ENCODE measurements around the gene RBMS3. TPM values are rescaled to one million over a fixed set of nuclear protein-coding genes. Genes with fewer than 3 reads are reported as not detected.
"Not testable (repeated sequence)": the region's sequence is repeated elsewhere in the genome, so short reads cannot be mapped to it uniquely, and the experiment has no call there.

Gene RBMS3
- total RNA-seq, 2 experiments from 2014 or later, result 0.15 to 3.0 TPM

GRCh38 chr3:29502771-29503170 is 221.9 kb downstream of the RBMS3 start:
- H3K4me1 Mint-ChIP-seq, result no peaks in the 10 kb centered on the region
- H3K9me3 Mint-ChIP-seq (ENCODE audit: low read depth), result peaks cover 1% of the 10 kb centered on the region
- no peaks in the 10 kb centered on the region for H3K27me3 Mint-ChIP-seq
- H3K27ac Mint-ChIP-seq, result no peak overlapping the region
- no peaks in the 10 kb centered on the region for H3K36me3 Mint-ChIP-seq
- H3K4me3 Mint-ChIP-seq, result no peak overlapping the region
- CTCF ChIA-PET, result no interaction called here
- DNase-seq, result no peak
- no peak for ATAC-seq

- CTCF ChIA-PET, result no interaction called here
- ATAC-seq (no peak), DNase-seq (no peak)
- H3K27ac Mint-ChIP-seq, result no peak overlapping the region
- no peaks in the 10 kb centered on the region for H3K36me3 Mint-ChIP-seq
- no peaks in the 10 kb centered on the region for H3K4me1 Mint-ChIP-seq
- no peaks in the 10 kb centered on the region for H3K27me3 Mint-ChIP-seq
- H3K4me3 Mint-ChIP-seq, result no peak overlapping the region
- H3K9me3 Mint-ChIP-seq (ENCODE audit: low read depth), result peaks cover 1% of the 10 kb centered on the region
These were observed 222.4 kb downstream of the RBMS3 start for GRCh38 chr3:29503314-29503713.

- Mint-ChIP-seq H3K27ac (no peak overlapping the region), H3K4me1 (no peaks in the 10 kb centered on the region), H3K27me3 (no peaks in the 10 kb centered on the region), H3K4me3 (no peak overlapping the region), H3K36me3 (no peaks in the 10 kb centered on the region), H3K9me3 (ENCODE audit: low read depth) (peaks cover 1% of the 10 kb centered on the region)
- CTCF ChIA-PET, result no interaction called here
- ATAC-seq (no peak), DNase-seq (no peak)
These were observed 223.1 kb downstream of the RBMS3 start for GRCh38 chr3:29503958-29504357.

GRCh38 chr3:29506502-29506901 is 225.6 kb downstream of the RBMS3 start:
- CTCF ChIA-PET, result no interaction called here
- H3K27me3 Mint-ChIP-seq, result no peaks in the 10 kb centered on the region

GRCh38 chr3:29511701-29512100 is 230.8 kb downstream of the RBMS3 start:
- no peaks in the 10 kb centered on the region for H3K36me3 Mint-ChIP-seq
- peaks cover 1% of the 10 kb centered on the region for H3K9me3 Mint-ChIP-seq (ENCODE audit: low read depth)
- CTCF ChIA-PET, result no interaction called here
- H3K27ac Mint-ChIP-seq, result no peak overlapping the region
- ATAC-seq (no peak), DNase-seq (no peak)
- H3K4me1 Mint-ChIP-seq, result no peaks in the 10 kb centered on the region
- no peaks in the 10 kb centered on the region for H3K27me3 Mint-ChIP-seq
- no peak overlapping the region for H3K4me3 Mint-ChIP-seq

More at GRCh38 chr3:29506502-29506901, 225.6 kb downstream of the RBMS3 start:
- H3K36me3 Mint-ChIP-seq, result no peaks in the 10 kb centered on the region
- H3K9me3 Mint-ChIP-seq (ENCODE audit: low read depth), result no peaks in the 10 kb centered on the region
- H3K27ac Mint-ChIP-seq, result no peak overlapping the region
- DNase-seq (no peak), ATAC-seq (no peak)
- no peaks in the 10 kb centered on the region for H3K4me1 Mint-ChIP-seq
- H3K4me3 Mint-ChIP-seq, result no peak overlapping the region

GRCh38 chr3:29512641-29513040 is 231.8 kb downstream of the RBMS3 start:
- no peak for ATAC-seq
- H3K36me3 Mint-ChIP-seq, result no peaks in the 10 kb centered on the region
- H3K4me3 Mint-ChIP-seq, result no peak overlapping the region
- H3K27ac Mint-ChIP-seq, result no peak overlapping the region
- peaks cover 1% of the 10 kb centered on the region for H3K9me3 Mint-ChIP-seq (ENCODE audit: low read depth)
- no peaks in the 10 kb centered on the region for H3K4me1 Mint-ChIP-seq
- no peaks in the 10 kb centered on the region for H3K27me3 Mint-ChIP-seq
- DNase-seq, result no peak
- CTCF ChIA-PET, result no interaction called here

GRCh38 chr3:29513236-29513635 is 232.4 kb downstream of the RBMS3 start:
- CTCF ChIA-PET, result no interaction called here
- Mint-ChIP-seq H3K9me3 (ENCODE audit: low read depth) (peaks cover 1% of the 10 kb centered on the region), H3K4me3 (no peak overlapping the region), H3K27me3 (no peaks in the 10 kb centered on the region), H3K36me3 (no peaks in the 10 kb centered on the region), H3K27ac (no peak overlapping the region), H3K4me1 (no peaks in the 10 kb centered on the region)
- DNase-seq (no peak), ATAC-seq (no peak)

GRCh38 chr3:29514170-29514569 is 233.3 kb downstream of the RBMS3 start:
- no peaks in the 10 kb centered on the region for H3K27me3 Mint-ChIP-seq
- no peak for ATAC-seq
- H3K36me3 Mint-ChIP-seq, result no peaks in the 10 kb centered on the region

GRCh38 chr3:29514912-29515311 is 234.0 kb downstream of the RBMS3 start:
- no peaks in the 10 kb centered on the region for H3K27me3 Mint-ChIP-seq
- H3K9me3 Mint-ChIP-seq (ENCODE audit: low read depth), result peaks cover 1% of the 10 kb centered on the region
- ATAC-seq, result no peak
- DNase-seq, result no peak
- CTCF ChIA-PET, result no interaction called here
- no peaks in the 10 kb centered on the region for H3K4me1 Mint-ChIP-seq
- no peak overlapping the region for H3K27ac Mint-ChIP-seq
- no peaks in the 10 kb centered on the region for H3K36me3 Mint-ChIP-seq
- no peak overlapping the region for H3K4me3 Mint-ChIP-seq

More at GRCh38 chr3:29514170-29514569, 233.3 kb downstream of the RBMS3 start:
- Mint-ChIP-seq H3K4me1 (no peaks in the 10 kb centered on the region), H3K4me3 (no peak overlapping the region), H3K27ac (no peak overlapping the region), H3K9me3 (ENCODE audit: low read depth) (peaks cover 1% of the 10 kb centered on the region)
- CTCF ChIA-PET, result no interaction called here
- no peak for DNase-seq

- CTCF ChIA-PET, result no interaction called here
- Mint-ChIP-seq H3K9me3 (ENCODE audit: low read depth) (peaks cover 1% of the 10 kb centered on the region), H3K4me3 (no peak overlapping the region), H3K27ac (no peak overlapping the region), H3K36me3 (no peaks in the 10 kb centered on the region), H3K4me1 (no peaks in the 10 kb centered on the region), H3K27me3 (no peaks in the 10 kb centered on the region)
- ATAC-seq (no peak), DNase-seq (no peak)
These were observed 234.6 kb downstream of the RBMS3 start for GRCh38 chr3:29515451-29515850.

GRCh38 chr3:29516164-29516563 is 235.3 kb downstream of the RBMS3 start:
- CTCF ChIA-PET, result no interaction called here

GRCh38 chr3:29520764-29521163 is 239.9 kb downstream of the RBMS3 start:
- Mint-ChIP-seq H3K36me3 (no peaks in the 10 kb centered on the region), H3K27me3 (no peaks in the 10 kb centered on the region), H3K27ac (no peak overlapping the region), H3K4me1 (no peaks in the 10 kb centered on the region), H3K4me3 (no peak overlapping the region), H3K9me3 (ENCODE audit: low read depth) (peaks cover 7% of the 10 kb centered on the region)
- CTCF ChIA-PET, result no interaction called here
- no peak for DNase-seq
- ATAC-seq, result no peak

More at GRCh38 chr3:29516164-29516563, 235.3 kb downstream of the RBMS3 start:
- H3K36me3 Mint-ChIP-seq, result no peaks in the 10 kb centered on the region
- H3K9me3 Mint-ChIP-seq (ENCODE audit: low read depth), result peaks cover 1% of the 10 kb centered on the region
- H3K27ac Mint-ChIP-seq, result no peak overlapping the region
- H3K4me3 Mint-ChIP-seq, result no peak overlapping the region
- no peak for DNase-seq
- H3K27me3 Mint-ChIP-seq, result no peaks in the 10 kb centered on the region
- no peaks in the 10 kb centered on the region for H3K4me1 Mint-ChIP-seq
- no peak for ATAC-seq

GRCh38 chr3:29521293-29521692 is 240.4 kb downstream of the RBMS3 start:
- DNase-seq, result no peak
- CTCF ChIA-PET, result no interaction called here
- H3K9me3 Mint-ChIP-seq (ENCODE audit: low read depth), result peaks cover 7% of the 10 kb centered on the region
- H3K27ac Mint-ChIP-seq, result no peak overlapping the region
- H3K27me3 Mint-ChIP-seq, result no peaks in the 10 kb centered on the region
- H3K4me3 Mint-ChIP-seq, result no peak overlapping the region
- H3K36me3 Mint-ChIP-seq, result no peaks in the 10 kb centered on the region
- no peak for ATAC-seq
- H3K4me1 Mint-ChIP-seq, result no peaks in the 10 kb centered on the region

GRCh38 chr3:29521751-29522150 is 240.9 kb downstream of the RBMS3 start:
- Mint-ChIP-seq H3K27ac (no peak overlapping the region), H3K4me1 (no peaks in the 10 kb centered on the region), H3K4me3 (no peak overlapping the region), H3K27me3 (no peaks in the 10 kb centered on the region), H3K9me3 (ENCODE audit: low read depth) (peaks cover 5% of the 10 kb centered on the region), H3K36me3 (no peaks in the 10 kb centered on the region)
- CTCF ChIA-PET, result no interaction called here
- ATAC-seq (no peak), DNase-seq (no peak)

- CTCF ChIA-PET; H3K27ac Mint-ChIP-seq; H3K9me3 Mint-ChIP-seq (ENCODE audit: low read depth); H3K4me1 Mint-ChIP-seq; H3K27me3 Mint-ChIP-seq; H3K4me3 Mint-ChIP-seq; DNase-seq; ATAC-seq; H3K36me3 Mint-ChIP-seq: not testable (repeated sequence)
These were observed 243.6 kb downstream of the RBMS3 start for GRCh38 chr3:29524433-29524832.

Measured in activated CD8-positive, alpha-beta memory T cell treated with anti-CD3 and anti-CD28 coated beads, Interleukin-2, amount 10 ng/mL, durations not matched to agents 7 days and 5 days (primary cell).